LoVo (cell line): ENCODE data around the gene BEND6.
A peak's percentile ranks its signal among the peaks of the same experiment; 100 is the strongest.

Experiments
- DNase-seq: peaks from one replicate; pipeline ENCODE4 v3.0.0-alpha.2; 2016; ENCODE audit warnings: low spot score

The BEND6 gene

DNA sequence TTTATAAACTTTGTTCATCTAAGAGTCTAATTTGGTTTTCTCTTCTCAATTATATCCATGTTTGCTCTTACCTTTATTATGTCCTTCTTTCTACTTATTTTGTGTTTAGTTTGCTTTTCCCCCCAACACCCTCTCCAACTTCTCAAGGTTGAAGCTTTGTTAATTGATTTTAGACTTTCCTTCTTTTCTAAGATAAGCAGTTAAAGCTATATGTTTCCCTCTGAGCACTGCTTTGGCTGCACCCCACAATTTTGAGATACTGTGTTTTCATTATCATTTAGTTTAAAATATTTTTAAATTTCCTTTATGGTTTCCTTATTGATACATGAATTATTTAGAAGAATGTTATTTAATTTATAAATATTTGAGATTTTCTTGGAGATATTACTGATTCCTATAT, 13.9 kb upstream of the BEND6 start:
- no peak for DNase-seq

DNA sequence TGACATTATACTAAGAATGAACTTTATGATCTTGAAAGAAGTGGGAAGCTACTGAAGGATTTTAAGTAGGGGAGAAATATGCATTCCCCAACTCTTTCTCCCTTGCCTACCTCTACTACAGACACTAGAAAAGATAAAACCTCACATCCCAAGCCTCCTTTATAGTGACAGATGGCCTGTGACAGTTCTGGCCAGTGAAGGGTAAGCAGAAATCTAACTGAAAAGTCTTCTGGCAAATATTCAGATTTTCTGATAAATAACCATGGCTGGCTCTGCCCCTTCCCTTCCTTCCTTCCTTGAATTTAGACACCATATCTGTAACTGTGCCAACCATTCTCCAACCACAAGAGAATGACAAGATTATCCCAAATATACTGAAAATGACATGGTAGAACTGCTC, 10.2 kb upstream of the BEND6 start:
- no peak for DNase-seq

DNA sequence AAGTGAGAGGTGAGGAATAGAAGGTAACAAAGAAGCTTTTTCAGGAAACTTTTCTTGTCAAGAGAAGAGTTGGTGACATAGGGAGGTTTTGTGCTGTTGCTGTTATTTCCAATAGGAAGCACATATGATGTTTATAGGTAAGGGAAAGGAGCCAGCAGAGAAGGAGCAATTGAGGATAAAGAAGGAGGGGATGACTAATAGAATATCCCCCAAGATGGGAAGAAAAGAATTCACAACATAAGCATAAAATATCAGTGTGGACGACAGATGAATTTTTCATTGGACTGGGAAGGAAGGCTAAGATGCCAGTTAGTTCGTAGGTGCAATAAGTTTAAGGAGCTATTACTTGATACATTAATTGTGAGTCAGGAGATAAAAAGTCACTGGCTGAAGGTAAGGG, 8.5 kb upstream of the BEND6 start:
- no peak for DNase-seq

DNA sequence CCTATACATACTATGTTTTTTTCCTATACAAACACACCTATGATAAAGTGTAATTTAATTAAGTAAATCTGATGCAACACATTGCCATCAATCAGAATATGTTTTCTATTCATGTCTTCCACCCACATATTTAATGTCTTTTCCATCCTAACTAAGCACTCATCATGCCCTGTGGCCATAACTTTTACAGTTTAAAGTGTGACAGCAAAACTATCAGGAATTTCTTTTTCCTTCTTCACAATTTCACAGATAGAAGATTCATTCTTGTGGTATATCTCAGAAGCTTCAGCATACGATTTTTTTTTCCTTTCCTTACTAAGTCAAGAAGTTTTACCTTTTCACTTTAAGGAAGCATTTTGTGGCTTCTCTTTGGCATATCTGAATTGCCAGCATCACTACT, 7.0 kb upstream of the BEND6 start:
- DNase-seq, result no peak

DNA sequence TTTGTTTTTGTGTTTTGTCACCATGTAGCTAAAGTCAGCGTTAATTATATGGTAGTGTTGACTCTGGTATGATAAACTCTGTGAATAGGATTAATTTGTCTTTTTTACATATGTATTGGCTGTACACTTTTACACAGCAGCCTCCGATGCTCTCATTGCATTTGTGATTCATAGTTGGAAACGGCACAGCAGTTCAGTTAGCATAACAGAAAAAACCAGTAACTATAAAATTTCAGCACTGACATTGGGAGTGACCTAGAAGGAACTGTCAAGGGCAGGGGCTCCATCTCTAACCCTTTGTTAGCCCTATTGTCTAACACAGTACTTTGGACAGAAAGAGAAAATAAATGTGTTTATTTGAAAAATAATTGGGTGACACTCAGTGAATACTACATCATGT, 5.6 kb upstream of the BEND6 start:
- no peak for DNase-seq

DNA sequence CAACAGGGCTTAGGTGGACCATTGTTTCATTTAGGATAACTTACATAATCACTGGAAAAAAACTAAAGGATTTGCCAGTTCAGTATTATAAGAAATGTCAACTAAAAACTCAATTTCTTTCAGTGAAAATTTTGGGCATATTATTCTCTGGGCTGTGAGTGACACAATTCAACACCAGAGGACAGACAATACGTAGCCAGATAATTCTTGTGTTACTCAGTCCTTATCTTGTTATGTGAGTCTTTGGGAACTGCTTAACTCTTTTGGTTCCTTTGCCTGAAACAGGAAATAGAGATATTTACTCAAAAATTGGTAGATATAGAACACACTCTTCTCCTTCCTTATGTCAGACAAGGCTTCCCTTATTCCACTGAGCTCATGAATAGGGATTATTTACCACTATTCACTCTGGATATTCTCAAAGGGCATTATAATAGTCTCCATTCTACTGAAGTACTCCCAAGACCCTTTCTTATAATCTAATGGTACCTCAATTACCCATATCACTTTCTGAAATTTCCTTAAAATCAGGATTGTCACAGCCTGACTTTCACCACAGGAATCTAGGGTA, 4.9 kb upstream of the BEND6 start:
- no peak for DNase-seq

DNA sequence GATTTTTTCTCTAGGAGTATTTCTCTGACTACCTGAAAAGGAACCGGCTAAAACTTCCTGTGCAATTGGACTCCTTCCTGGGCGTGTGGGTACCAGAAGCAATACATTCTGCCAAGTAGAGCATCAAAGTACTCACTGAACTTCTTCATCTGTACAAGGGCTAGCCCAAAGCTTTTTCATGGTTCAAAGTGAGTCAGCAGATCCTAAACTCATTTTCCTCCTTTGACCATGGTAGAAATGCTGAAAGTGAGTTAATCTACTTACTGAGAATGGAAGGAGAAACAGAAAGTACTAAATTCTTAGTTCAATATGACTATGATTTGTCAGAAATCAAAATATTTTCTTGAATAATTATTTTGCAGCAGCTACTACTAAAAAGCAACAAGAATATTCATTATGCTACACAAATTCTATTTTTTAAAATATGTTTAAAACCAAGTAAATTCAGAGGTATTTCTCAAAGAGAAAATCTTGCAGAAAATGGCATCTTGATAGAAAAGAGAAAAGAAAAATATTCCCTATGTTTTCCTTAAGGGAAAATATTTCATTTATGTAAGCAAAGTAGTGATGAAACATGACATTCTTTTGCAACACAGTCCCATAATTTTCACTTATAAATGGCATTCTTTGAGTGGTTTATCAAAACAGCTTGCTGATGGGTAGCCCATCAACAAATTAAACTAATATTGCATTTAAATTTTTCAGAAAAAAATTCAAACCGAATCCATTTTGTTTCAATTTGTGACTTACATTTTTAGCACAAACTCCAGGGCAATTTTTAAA, 3.7 kb upstream of the BEND6 start:
- DNase-seq, result no peak

DNA sequence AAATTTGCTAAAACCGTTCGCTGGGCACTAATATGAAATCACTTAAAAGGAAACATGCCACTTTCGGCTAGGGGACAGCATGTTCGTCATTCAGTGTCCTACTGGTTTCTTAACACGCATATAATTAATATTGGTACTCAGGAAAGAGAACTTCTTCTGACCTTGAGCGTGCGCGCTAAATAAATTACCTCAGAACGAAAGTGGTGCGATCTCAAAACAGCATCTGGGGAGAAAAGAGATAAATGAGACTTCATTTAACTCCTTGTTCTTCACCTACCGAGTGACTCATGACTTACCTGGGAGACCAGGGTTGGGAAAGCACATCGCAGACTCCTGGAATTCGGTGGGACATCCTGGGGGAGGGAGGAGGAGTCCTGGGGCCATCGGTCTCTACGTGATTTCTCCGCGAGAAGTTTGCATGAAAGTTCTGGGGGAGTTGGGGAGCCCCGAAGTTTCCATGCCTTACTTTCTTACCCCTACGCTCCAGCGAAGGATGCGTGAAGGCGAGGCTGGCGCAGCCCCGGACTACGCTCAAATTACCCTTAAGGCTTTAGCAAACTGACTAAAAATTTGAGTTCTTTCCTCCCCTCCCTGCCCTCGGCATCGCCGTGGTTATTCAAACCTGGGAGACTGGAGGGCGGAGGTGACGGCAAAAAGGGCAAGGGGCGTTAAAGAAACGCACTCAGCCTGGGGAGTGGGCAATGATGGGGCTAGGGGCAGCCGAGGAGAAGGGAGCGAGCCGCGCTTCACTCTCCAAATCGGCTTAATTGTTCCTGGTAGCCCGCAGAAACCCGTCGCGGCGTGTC, 1.1 kb upstream of the BEND6 start:
- DNase-seq, result no peak

DNA sequence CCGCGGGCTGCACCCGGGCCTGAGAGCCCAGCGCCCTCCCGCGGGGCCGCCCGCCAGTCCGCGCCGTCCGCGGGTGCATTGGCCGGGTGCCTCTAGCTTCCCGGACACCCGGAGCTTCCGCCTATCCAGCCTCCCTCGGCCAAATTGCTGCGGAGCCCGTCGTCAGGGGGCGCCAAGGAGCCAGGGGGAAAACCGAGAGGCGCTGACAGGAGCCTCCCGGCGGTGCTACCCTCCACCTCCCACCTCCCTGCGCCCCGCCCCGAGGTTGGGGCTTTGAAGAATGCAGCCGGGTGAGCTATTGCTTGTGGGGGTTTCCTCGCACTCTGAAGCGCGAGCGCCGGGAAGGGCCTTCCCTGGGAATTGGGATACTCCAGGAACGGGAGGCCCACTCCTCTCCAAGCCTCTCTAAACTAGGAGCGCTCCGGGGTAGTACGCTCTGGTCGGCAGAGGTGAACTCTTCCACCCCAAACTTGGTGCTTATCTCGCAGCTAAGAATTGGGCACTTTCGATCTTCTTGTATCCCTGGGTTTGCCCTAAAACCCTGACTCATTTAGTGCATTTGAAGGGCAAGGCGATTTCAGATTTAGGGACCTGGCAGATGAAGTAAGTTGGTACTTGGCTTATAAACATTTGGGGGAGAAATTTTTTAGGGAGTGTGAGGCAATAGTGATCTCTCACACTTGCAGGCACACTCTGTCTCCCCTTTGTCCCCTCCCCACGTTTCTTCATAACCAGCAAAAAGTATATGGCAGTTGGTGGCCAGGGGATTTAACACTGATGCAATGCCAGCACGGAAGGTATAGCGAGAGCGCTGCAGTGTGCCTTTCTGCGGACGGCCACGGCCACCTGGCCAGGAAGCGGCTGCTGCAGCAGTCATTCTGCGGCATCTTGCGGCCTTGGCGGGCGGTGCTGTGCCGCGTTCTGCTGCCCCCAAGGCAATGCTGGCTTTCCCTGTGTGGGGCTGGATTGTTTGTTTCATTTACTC, 556 bp downstream of the BEND6 start:
- DNase-seq, result peak; percentile 83

DNA sequence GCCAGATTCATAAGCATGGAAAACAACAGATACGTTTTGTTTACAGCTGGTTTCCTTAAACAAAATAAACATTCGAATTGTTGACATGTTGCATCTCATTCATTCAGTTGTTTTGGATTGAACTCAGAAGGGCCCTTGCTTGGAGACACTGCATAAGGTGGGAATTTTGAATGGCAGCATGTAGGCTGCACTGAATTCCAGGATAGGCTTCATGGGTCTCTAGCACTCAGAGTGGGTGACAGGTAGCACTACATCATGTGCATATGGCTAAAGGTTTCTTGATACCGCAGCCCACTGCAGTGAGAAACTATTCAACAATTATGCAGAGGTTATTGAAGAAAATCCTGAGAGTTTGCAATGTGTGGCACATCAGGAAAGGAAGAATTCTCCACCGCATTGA, 1.6 kb downstream of the BEND6 start:
- no peak for DNase-seq

DNA sequence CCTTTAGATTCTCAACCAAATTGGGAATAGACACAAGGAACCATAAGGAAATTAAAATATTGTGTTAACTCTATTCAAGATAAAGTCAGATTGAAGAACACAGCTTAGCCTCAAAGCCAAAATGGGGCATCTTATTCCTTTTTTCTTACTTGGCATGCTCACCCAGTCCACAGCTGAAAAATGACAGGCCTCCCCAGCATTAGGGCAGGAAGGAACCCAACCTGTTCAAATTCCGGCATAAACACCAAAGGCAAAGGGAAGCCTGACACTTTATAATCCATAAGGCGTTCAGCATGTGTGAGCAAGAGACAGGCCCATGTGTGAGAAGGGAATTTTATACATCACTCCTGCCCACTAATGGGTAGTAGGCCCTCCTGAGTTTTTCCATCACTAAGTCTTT, 2.9 kb downstream of the BEND6 start:
- no peak for DNase-seq

DNA sequence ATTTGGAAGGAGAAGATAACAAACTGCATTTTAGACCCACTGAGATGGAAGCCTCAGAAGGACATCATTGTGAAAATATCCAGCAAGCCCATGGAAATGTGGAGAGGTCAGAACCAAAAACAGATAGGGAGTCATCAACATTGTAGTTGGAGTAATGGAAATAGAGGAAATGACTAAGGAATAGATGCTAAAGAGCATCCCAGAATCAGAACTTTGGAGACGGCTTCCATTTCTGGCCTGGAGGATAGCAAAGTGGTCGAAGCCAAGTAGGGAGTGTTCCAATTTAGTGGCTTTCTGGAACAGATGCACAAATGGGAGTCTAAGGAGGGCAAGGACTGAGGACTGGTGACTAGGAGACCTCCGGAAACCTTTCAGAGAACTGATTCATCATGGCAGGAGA, 3.6 kb downstream of the BEND6 start:
- no peak for DNase-seq

DNA sequence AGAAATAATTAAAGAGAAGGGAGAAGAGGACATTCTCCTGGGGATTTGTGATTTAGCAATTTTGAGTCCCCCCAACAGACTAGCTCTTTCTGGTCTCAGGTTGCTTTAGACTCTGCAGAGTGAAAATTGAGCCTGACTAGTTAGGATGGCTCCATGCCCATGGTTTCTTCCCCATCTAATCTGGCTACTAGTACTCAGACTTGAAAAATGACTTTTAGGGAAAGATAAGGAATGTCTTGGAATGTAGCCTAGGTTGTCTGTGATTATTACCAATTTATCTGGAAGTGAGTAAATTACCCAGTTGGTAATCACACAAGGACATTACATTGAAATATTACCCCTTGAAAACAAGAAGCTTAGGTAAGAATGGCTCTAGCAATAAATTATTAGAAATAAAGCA, 4.2 kb downstream of the BEND6 start:
- no peak for DNase-seq

DNA sequence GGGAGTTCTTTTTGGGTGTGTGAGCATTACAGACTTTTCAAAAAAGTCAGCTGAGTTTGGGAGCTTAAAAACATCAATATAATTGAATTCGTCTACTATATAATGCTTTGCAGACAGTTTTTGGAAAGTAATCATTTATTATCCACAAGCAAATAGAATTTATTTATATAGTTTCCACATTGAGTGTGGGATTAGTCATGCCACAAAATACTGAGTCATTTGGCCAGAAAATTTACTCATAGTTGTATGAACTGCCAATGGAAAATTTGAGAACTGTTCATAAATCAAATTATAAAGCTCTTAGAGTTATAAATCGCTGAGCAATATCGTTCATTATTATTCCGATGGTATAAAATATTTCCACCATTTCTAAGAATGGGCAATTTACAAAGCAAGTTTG, 5.0 kb downstream of the BEND6 start:
- no peak for DNase-seq

DNA sequence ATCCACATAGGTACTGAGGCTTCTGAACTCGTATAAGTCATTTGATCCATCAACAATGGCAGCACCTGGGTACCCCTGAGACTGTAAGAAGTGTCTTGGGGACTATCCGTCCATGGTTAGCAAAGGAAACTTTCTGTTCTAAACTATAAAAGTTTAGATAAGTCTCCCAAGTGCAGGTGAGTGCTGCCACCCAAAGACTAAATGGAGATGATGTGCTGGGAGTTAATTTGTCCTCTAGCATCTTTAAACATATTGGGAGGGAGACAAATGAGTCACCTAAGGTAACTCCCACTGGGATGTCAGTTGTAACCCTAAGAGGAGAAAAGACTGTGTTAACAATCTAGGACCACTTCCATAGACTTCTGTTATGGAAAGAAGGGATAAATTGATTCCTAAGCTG, 6.2 kb downstream of the BEND6 start:
- no peak for DNase-seq

DNA sequence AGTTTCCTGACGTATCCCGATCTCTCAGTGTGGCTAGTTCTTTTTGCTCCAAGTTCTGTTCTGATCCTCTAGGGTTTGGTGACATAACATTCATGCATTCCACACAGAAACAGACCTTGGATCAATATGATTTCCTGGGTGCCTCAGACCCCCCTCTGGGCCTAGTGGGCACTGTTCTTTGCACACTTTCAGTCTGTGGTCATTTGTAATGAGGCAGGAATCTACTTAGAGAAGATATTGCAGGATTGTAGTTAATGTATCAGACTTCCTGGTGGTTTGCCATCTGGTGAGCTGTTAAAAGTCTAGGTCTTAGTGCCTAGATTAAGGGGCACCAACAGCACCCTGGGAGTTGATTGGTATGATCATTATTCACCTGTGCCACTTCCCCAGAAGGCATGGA, 7.5 kb downstream of the BEND6 start:
- DNase-seq, result no peak

DNA sequence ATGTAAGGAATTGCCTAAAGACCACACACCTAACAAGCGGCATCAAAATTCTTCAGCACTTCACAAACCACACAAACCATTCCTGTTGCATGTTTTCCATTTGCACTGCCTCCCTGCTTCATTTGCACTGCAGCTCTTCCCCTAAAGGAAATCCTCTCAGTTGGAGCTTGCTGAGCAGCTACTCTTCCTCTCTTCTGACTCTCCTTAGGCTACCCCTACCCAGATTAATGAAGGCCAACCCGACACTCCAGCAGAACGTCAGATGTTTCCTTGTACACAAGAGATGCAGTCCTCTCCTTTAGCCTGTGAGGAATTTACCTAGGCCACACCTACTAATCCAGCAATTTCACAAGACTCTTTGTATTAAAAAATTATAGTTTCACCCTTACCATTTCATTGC, 8.1 kb downstream of the BEND6 start:
- DNase-seq, result no peak

DNA sequence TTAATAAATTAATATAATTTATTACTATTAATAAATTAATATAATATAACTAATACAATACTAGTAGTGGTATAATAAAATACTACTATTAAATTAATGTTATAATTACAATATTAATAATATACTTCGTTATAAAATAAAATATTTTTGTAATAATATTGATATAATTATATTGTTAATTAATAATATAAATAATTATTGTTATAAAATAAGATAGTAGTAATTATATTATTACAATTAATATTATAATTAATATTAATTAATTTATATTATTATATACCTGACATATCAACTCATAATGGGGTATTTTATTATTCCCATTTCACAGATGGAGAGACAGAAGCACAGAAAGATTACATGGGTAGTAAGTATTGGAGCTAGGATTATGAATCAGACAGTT, 8.9 kb downstream of the BEND6 start:
- DNase-seq, result no peak

DNA sequence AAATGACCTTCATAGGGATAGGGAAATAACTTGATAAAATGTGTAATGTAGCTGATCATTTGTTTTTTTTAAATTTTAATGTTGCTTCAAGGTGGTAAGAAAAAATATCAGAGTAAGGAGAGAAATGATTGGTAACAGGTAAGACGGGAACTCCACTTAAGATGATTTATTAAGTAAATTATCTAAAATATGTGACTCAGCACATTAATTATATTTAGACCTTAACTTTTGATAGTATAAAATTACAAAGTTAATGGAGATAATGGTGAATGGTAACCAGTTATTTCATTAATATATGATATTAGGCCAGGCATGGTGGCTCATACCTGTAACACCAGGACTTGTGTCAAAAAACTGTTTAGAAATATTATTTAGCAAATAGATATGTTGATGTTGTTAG, 10.2 kb downstream of the BEND6 start:
- DNase-seq, result no peak

DNA sequence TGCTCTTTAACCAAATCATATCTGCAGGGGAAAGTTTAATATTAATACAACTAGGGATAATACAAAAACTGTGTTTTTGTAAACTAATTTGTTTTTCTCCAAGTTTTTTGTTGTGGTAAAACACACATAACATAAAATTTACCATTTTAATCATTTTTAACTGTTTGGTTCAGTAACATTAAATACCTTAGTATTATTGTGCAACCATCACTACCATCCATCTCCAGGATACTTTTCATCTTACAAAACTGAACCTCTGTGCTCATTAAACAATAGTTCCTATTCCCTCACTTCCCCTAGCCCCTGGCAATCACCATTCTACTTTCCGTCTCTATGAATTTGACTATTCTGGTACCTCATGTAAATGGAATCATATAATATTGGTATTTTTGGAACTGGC, 15.9 kb downstream of the BEND6 start:
- DNase-seq, result no peak

DNA sequence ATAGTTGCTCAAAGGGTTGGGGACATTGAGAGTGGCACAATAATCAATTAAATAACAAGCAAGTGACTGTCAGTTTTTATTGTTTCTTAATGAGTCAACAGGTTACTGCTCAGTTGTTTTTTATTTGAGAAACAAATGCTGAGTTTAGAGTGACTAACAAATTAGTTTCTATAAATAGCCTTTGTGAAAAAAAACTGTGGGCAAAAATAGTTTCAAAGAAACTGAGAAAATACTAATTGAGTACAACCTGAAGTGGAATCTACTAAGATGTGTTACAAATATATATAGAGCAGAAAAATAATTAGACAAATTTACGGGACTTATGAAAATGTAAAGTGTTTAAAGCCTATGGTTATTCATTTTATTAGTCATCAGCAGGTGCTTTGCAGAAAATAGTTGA, 22.3 kb downstream of the BEND6 start:
- DNase-seq, result no peak

DNA sequence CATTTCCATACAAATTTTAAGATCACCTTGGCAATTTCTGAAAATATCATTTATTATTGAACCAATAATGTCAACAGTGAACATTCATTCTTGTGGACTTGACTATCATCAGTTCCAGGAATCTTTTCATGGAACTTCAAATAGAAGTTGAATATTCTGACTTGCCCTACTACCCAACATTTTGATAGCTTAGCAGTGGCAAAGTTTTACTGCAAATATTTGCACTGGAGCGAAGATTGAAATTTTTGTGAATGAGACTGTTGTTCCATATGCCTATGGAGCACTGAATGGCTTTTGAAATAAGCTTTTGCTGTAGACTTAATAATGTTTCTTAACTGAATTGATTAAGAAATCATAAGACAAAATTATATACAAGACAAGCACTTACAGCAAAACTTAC, 23.6 kb downstream of the BEND6 start:
- no peak for DNase-seq
